NCI-H2107 (cell line): ENCODE measurements around the gene POMT2.
A peak's percentile ranks its signal among the peaks of the same experiment; 100 is the strongest.
"Not testable (repeated sequence)": the region's sequence is repeated elsewhere in the genome, so short reads cannot be mapped to it uniquely, and the experiment has no call there.

ENCODE experiments used
- DNase-seq: peaks from one replicate; lab custom pipeline; 2025; lab: John Stamatoyannopoulos, UW

Gene POMT2

GRCh38 chr14:77324816-77325745 lies 4.4 kb upstream of the POMT2 start:
- no peak for DNase-seq

GRCh38 chr14:77324289-77324688 lies 3.6 kb upstream of the POMT2 start:
- no peak for DNase-seq

GRCh38 chr14:77323571-77323970 lies 2.9 kb upstream of the POMT2 start:
- DNase-seq = no peak

GRCh38 chr14:77322951-77323350 lies 2.3 kb upstream of the POMT2 start:
- no peak for DNase-seq

DNA sequence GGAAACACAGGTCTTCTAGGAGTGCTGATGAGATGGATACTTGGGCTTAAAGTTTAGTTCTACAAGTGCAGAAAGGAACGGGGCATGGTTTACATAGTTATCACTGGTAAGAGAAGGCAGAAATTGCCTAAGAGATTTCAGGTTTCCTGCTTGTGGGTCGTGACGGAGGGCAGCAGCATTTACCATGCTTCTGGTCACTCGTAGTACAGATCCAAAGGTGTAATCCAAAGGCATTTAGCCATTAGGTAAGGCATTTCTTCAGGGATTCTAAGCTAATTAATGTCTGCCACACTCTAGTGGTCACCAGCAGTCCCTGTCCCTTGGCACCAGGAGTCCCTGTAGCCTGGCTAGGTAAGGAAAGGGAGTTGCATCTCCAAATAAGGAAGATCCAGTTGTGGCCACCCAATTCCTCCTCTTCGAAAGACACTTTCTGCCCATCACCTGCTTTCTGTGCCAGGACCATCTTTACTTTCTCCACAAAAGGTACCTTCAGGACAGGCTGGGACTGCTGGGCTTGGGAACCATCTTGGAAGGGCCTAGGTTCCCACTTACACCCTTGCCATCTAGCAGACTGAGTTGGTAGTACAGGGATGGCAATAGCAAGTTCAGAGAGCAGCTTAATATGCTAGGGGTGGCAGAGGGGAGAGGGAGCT lies 1.7 kb upstream of the POMT2 start:
- no peak for DNase-seq

DNA sequence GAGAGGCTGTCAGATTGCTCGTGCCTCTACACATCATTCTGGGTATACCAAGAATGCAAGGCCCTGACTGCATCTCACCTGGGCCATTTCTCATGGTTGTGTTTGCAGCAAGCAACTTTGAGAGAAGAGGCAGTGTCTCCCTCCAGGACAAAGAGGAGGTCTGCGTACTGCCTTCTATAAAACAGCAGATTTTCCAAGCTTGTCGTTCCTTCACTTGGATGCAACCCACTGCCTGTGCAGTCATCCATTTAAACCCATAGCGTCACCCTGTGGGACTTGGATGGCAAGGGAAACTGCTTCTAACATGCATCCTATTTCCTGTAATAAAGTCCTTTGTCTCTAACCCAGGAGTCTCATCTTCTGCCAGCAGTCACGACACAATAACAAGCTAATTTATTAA lies 1.3 kb downstream of the POMT2 start:
- no peak for DNase-seq

GRCh38 chr14:77318756-77319155 lies 1.9 kb downstream of the POMT2 start:
- not testable (repeated sequence) for DNase-seq

DNA sequence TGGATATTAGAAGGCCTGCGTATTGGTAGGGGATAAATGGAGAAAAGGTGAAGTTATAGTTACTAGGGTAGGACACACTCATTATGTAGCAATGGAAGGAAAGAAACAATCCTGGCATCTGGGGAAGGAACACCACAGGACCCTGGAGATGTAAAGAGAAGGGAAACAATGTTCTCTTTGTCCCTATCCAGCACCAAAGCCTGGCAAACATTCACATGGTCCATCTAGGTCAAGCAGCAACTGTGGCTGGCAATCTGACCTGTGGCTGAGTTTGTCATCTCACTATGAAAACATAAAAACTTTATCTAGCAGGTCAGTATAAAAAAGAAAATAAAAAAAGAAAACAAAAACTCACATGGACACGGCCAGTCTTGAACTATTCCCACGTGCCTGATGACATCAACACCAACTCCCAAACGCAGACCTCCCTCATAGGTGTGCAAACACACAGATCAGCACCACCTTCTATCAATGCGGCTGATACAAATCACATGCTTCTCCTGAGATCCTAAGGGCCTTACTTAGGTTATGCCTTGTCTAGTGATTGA lies 2.6 kb downstream of the POMT2 start:
- DNase-seq = no peak

DNA sequence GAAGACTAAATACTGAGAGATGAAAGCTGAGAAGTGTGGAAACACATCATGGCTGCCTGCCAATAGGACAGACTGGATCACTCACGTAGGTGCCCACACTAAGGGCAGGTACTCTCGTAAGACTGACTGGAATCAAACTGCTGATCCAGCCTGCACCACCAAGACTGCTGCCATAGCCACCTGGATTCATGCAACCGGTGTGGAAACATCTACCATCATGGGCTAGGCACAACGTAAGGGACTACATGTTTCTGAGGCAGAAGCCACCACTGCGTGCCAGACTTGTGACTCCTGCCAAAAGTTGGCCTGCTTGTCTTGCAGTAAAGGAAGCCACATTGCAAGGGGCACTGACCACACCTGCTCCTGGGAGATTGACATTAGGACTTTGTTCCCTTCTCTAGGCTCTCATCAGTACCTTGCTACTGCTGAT lies 3.8 kb downstream of the POMT2 start:
- peak; percentile 21 for DNase-seq

DNA sequence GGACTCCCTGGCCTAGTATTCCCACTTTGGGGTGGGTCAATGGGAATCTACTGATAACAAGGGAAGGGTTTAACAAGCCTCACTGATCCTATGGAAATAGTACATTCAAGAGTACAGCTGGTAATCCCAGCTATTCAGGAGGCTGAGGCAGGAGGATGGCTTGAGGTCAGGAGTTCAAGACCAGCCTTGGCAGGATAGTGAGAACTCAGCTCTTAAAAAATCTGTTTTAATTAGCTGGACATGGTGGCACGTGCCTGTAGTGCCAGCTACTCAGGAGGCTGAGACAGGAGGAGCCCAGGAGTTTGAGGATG lies 4.5 kb downstream of the POMT2 start:
- no peak for DNase-seq

- DNase-seq = no peak
These were observed 5.9 kb downstream of the POMT2 start for GRCh38 chr14:77314539-77315457.

DNA sequence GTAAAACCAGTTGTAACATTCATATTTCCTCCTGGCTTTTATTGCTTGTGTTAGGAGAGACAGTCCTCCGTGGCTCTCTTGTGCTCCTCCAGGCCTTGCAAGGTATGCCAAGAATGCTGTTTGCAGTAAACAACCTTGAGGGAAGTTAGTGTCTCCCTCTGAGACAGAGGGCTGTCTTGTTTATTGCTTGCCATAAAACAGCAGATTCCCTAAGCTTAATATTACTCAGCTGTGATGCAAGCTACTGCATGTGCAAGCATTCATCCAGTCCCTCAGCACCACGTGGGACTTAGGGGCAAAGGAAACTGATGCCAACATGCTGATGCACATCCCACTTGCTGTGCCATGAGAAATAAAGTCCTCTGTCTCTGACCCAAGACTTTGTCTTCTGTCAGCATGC lies 6.6 kb downstream of the POMT2 start:
- DNase-seq = no peak

GRCh38 chr14:77313371-77313770 lies 7.3 kb downstream of the POMT2 start:
- DNase-seq = no peak

- no peak for DNase-seq
These were observed 9.5 kb downstream of the POMT2 start for GRCh38 chr14:77311217-77311616.

GRCh38 chr14:77310026-77310425 lies 10.7 kb downstream of the POMT2 start:
- DNase-seq = no peak

- DNase-seq = no peak
These were observed 11.6 kb downstream of the POMT2 start for GRCh38 chr14:77309131-77309530.

DNA sequence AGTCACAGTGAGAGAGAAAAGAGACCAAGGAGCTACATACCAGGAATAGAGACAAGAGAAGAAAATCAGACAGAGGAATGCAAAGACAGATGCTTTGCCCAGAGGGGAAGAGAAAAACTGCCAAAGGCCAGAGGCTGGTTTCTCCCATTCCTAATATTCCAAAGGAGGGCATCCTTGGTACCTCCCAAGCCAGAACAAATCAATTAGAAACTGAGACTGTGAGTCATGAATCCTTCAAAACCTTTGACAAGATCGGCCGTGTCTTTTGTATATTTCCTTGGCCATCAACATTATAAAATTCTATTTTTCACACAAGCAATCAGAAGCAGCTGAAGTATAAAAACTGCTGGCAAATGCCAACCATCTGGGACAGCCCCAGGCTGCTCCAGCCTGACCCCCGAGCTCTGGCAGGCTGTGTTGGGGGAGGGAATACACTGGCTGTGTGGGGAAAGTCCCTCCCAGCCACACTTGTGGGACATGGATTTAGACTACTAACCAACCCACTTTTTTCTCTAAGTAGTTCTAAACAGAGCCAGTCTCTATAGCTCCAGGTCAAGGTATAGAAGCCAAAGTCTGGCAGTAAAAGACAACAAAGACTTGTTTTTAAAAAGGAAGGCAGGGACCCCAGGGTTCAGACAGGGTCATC lies 13.7 kb downstream of the POMT2 start:
- DNase-seq = no peak

GRCh38 chr14:77306416-77306815 lies 14.3 kb downstream of the POMT2 start:
- no peak for DNase-seq

- DNase-seq = no peak
These were observed 15.0 kb downstream of the POMT2 start for GRCh38 chr14:77305696-77306095.

GRCh38 chr14:77303417-77304156 lies 17.1 kb downstream of the POMT2 start:
- DNase-seq = peak; percentile 76

- peak; percentile 31 for DNase-seq
These were observed 17.8 kb downstream of the POMT2 start for GRCh38 chr14:77302926-77303325.
